GM19239 (cell line): ENCODE results near the gene FBXO7.

Experiments used
- DNase-seq: peaks from one replicate; pipeline ENCODE4 v3.0.0; 2011; ENCODE audit warnings: low spot score; ENCODE audit not compliant: insufficient read length
- FAIRE-seq: peaks from 2 replicates; lab custom pipeline; 2011; peaks lifted over from hg19 to GRCh38; lab: Jason Lieb, UNC

Gene FBXO7

GRCh38 chr22:32546935-32547334 is 72.3 kb downstream of the FBXO7 start:
- DNase-seq (no peak), FAIRE-seq (no peak)

- no peak for FAIRE-seq
- DNase-seq, result no peak
Observed at GRCh38 chr22:32548039-32548438, 73.4 kb downstream of the FBXO7 start.
